ENCODE results near the gene C2orf49.

GRCh38 chr2:105382177-105382576, 44.8 kb downstream of the C2orf49 start:
- TF ChIP-seq EZH2 (optimal IDR thresholded peaks at IDR 0.05; ENCODE audit: low read depth, low read length) (no peak), CTCF (IDR thresholded peaks at IDR 0.05; ENCODE audit: low read length) (no peak)

All from MM.1S (cell line).